ENCODE results near the gene UBE3A. TPM values are rescaled to one million over a fixed set of nuclear protein-coding genes. Genes with fewer than 3 reads are reported as not detected.

Gene UBE3A
- total RNA-seq, 1 donor from 2014 or later: 102 TPM

GRCh38 chr15:25375557-25375956, 63.3 kb downstream of the UBE3A start:
- no peak for TF ChIP-seq EZH2 (IDR thresholded peaks at IDR 0.05; ENCODE audit: insufficient read depth, low read length)
- TF ChIP-seq CTCF (IDR thresholded peaks at IDR 0.05; ENCODE audit: insufficient read depth, low read depth, low read length): no peak
- H3K4me2 ChIP-seq (ENCODE audit: low read length): no peak overlapping the region
- H3K4me1 ChIP-seq (ENCODE audit: insufficient read depth, low read length): peaks cover 13% of the 10 kb centered on the region
- H3K36me3 ChIP-seq (ENCODE audit: insufficient read depth, low read length): peaks cover 19% of the 10 kb centered on the region
- DNase-seq (ENCODE audit: low read depth): no peak
- no peaks in the 10 kb centered on the region for H3K9me3 ChIP-seq (ENCODE audit: insufficient read depth, low read depth, low read length)
- Mint-ChIP-seq H3K36me3 (ENCODE audit: low read depth, unreplicated experiment) (peaks cover 11% of the 10 kb centered on the region), H3K4me1 (ENCODE audit: low read depth, unreplicated experiment) (peaks cover 36% of the 10 kb centered on the region), H3K27ac (ENCODE audit: unreplicated experiment) (peak overlapping the region; percentile 23), H3K9me3 (ENCODE audit: unreplicated experiment) (no peaks in the 10 kb centered on the region), H3K27me3 (ENCODE audit: low read depth, unreplicated experiment) (no peaks in the 10 kb centered on the region), H3K4me3 (ENCODE audit: unreplicated experiment) (no peak overlapping the region)
- no peaks in the 10 kb centered on the region for H3K27me3 ChIP-seq (ENCODE audit: insufficient read depth, low read length)
- H3K9ac ChIP-seq (ENCODE audit: low read length): no peak overlapping the region
- FAIRE-seq: no peak
- H3K4me3 ChIP-seq (ENCODE audit: insufficient read depth, low read depth, low read length): no peak overlapping the region
- peaks cover 72% of the 10 kb centered on the region for H3K79me2 ChIP-seq (ENCODE audit: insufficient read depth, low read length)
- H4K20me1 ChIP-seq (ENCODE audit: insufficient read depth, low read length): peaks cover 34% of the 10 kb centered on the region
- H3K27ac ChIP-seq (ENCODE audit: low read depth, low read length): no peak overlapping the region
- H2AFZ ChIP-seq (ENCODE audit: low read depth, low read length): no peak overlapping the region

- H3K36me3 Mint-ChIP-seq (ENCODE audit: low read depth, unreplicated experiment): peaks cover 16% of the 10 kb centered on the region
- Histone ChIP-seq H3K4me1 (ENCODE audit: insufficient read depth, low read length) (peaks cover 13% of the 10 kb centered on the region), H3K27ac (ENCODE audit: low read depth, low read length) (no peak overlapping the region), H3K4me3 (ENCODE audit: insufficient read depth, low read depth, low read length) (no peak overlapping the region), H2AFZ (ENCODE audit: low read depth, low read length) (no peak overlapping the region), H3K27me3 (ENCODE audit: insufficient read depth, low read length) (no peaks in the 10 kb centered on the region), H3K4me2 (ENCODE audit: low read length) (no peak overlapping the region), H3K9ac (ENCODE audit: low read length) (no peak overlapping the region), H3K36me3 (ENCODE audit: insufficient read depth, low read length) (peaks cover 24% of the 10 kb centered on the region), H4K20me1 (ENCODE audit: insufficient read depth, low read length) (peaks cover 34% of the 10 kb centered on the region), H3K79me2 (ENCODE audit: insufficient read depth, low read length) (peaks cover 70% of the 10 kb centered on the region), H3K9me3 (ENCODE audit: insufficient read depth, low read depth, low read length) (no peaks in the 10 kb centered on the region)
- peaks cover 39% of the 10 kb centered on the region for H3K4me1 Mint-ChIP-seq (ENCODE audit: low read depth, unreplicated experiment)
- H3K27ac Mint-ChIP-seq (ENCODE audit: unreplicated experiment): peak overlapping the region; percentile 14
- peak; percentile 2 for DNase-seq (ENCODE audit: low read depth)
- TF ChIP-seq CTCF (IDR thresholded peaks at IDR 0.05; ENCODE audit: insufficient read depth, low read depth, low read length): no peak
- TF ChIP-seq EZH2 (IDR thresholded peaks at IDR 0.05; ENCODE audit: insufficient read depth, low read length): no peak
- FAIRE-seq: no peak
- H3K9me3 Mint-ChIP-seq (ENCODE audit: unreplicated experiment): no peaks in the 10 kb centered on the region
- H3K27me3 Mint-ChIP-seq (ENCODE audit: low read depth, unreplicated experiment): no peaks in the 10 kb centered on the region
- H3K4me3 Mint-ChIP-seq (ENCODE audit: unreplicated experiment): peak overlapping the region; percentile 29
These were observed 64.7 kb downstream of the UBE3A start for GRCh38 chr15:25374143-25374542.

- H3K4me2 ChIP-seq (ENCODE audit: low read length): no peak overlapping the region
- H3K27ac ChIP-seq (ENCODE audit: low read depth, low read length): peak overlapping the region; percentile 10
- H3K27ac Mint-ChIP-seq (ENCODE audit: unreplicated experiment): no peak overlapping the region
- no peaks in the 10 kb centered on the region for H3K27me3 ChIP-seq (ENCODE audit: insufficient read depth, low read length)
- peaks cover 24% of the 10 kb centered on the region for H3K36me3 ChIP-seq (ENCODE audit: insufficient read depth, low read length)
- H4K20me1 ChIP-seq (ENCODE audit: insufficient read depth, low read length): peaks cover 33% of the 10 kb centered on the region
- H3K9me3 Mint-ChIP-seq (ENCODE audit: unreplicated experiment): no peaks in the 10 kb centered on the region
- H3K36me3 Mint-ChIP-seq (ENCODE audit: low read depth, unreplicated experiment): peaks cover 16% of the 10 kb centered on the region
- peaks cover 65% of the 10 kb centered on the region for H3K79me2 ChIP-seq (ENCODE audit: insufficient read depth, low read length)
- H3K4me3 Mint-ChIP-seq (ENCODE audit: unreplicated experiment): no peak overlapping the region
- TF ChIP-seq CTCF (IDR thresholded peaks at IDR 0.05; ENCODE audit: insufficient read depth, low read depth, low read length) (no peak), EZH2 (IDR thresholded peaks at IDR 0.05; ENCODE audit: insufficient read depth, low read length) (no peak)
- no peak overlapping the region for H3K4me3 ChIP-seq (ENCODE audit: insufficient read depth, low read depth, low read length)
- peak; percentile 80 for FAIRE-seq
- no peaks in the 10 kb centered on the region for H3K27me3 Mint-ChIP-seq (ENCODE audit: low read depth, unreplicated experiment)
- H3K4me1 ChIP-seq (ENCODE audit: insufficient read depth, low read length): peaks cover 10% of the 10 kb centered on the region
- no peaks in the 10 kb centered on the region for H3K9me3 ChIP-seq (ENCODE audit: insufficient read depth, low read depth, low read length)
- no peak overlapping the region for H3K9ac ChIP-seq (ENCODE audit: low read length)
- peak; percentile 59 for DNase-seq (ENCODE audit: low read depth)
- H3K4me1 Mint-ChIP-seq (ENCODE audit: low read depth, unreplicated experiment): peaks cover 45% of the 10 kb centered on the region
- H2AFZ ChIP-seq (ENCODE audit: low read depth, low read length): no peak overlapping the region
These were observed 66.5 kb downstream of the UBE3A start for GRCh38 chr15:25372298-25372697.

Data from astrocyte (in vitro differentiated cells and primary cell).